Neural cell (in vitro differentiated cells): ENCODE results near the gene ACOXL.

Experiments used
- CTCF ChIP-seq: fragments of 450-650 bp; IDR thresholded peaks from 2 replicates; pipeline ENCODE4 v1.5.1; 2014; ENCODE audit warnings: antibody characterized with exemption, mild to moderate bottlenecking, moderate library complexity; ENCODE audit not compliant: poor library complexity, severe bottlenecking
- EP300 ChIP-seq: fragments of 450-650 bp; conservative IDR thresholded peaks from 2 replicates; pipeline ENCODE4 v1.6.1; 2014; ENCODE audit warnings: antibody characterized with exemption, mild to moderate bottlenecking, moderate library complexity; ENCODE audit not compliant: poor library complexity, severe bottlenecking
- EZH2 ChIP-seq: fragments of 200-600, 300-800 bp; shearing (Covaris generic), sonication (generic); IDR thresholded peaks from 2 replicates; pipeline ENCODE4 v1.6.1; 2014; ENCODE audit warnings: antibody characterized with exemption, low read length, borderline replicate concordance, mild to moderate bottlenecking; ENCODE audit not compliant: insufficient read depth, poor library complexity, severe bottlenecking
- POLR2AphosphoS5 ChIP-seq: IDR thresholded peaks from 2 replicates; pipeline ENCODE4 v1.6.1; 2012
- REST ChIP-seq: IDR thresholded peaks from 2 replicates; pipeline ENCODE4 v1.6.1; 2012; ENCODE audit warnings: borderline replicate concordance
- TAF1 ChIP-seq: IDR thresholded peaks from 2 replicates; pipeline ENCODE4 v1.6.1; 2012; ENCODE audit warnings: low read depth

- no peak for TF ChIP-seq EP300
- no peak for TF ChIP-seq CTCF
- TF ChIP-seq TAF1 = no peak
- TF ChIP-seq POLR2AphosphoS5 = no peak
- no peak for TF ChIP-seq EZH2
- TF ChIP-seq REST = no peak
Measured at GRCh38 chr2:111015283-111015995, 283.1 kb downstream of the ACOXL start.
